OCI-LY3 (cell line): ENCODE measurements around the gene STX16.

Experiments
- H2AFZ ChIP-seq: fragments of 200-600, 300-600 bp; shearing (Covaris generic); 2 replicates; pipeline ENCODE4 v1.6.0; 2014; ENCODE audit warnings: antibody characterized with exemption, low read depth, low read length
- H3K27ac ChIP-seq: fragments of 200-600, 300-600 bp; sonication (generic); 2 replicates; pipeline ENCODE4 v1.5.1; 2014; ENCODE audit warnings: mild to moderate bottlenecking, low read length, moderate library complexity, mixed read lengths
- H3K27me3 ChIP-seq: fragments of 200-600, 300-600 bp; sonication (generic); 2 replicates; pipeline ENCODE4 v1.6.1; 2014; ENCODE audit warnings: low read depth, low read length, mixed read lengths
- H3K36me3 ChIP-seq: fragments of 200-600, 300-600 bp; sonication (generic); replicated peaks from 2 replicates; pipeline ENCODE3; 2014; ENCODE audit warnings: low read depth, low read length, mixed read lengths
- H3K4me1 ChIP-seq: fragments of 300-600, 200-600 bp; sonication (generic); 2 replicates; pipeline ENCODE4 v1.6.1; 2014; ENCODE audit warnings: low read length, mixed read lengths
- H3K4me2 ChIP-seq: fragments of 200-600, 300-600 bp; sonication (generic); 2 replicates; pipeline ENCODE4 v1.6.1; 2014; ENCODE audit warnings: low read length, mixed read lengths
- H3K4me3 ChIP-seq: fragments of 300-600, 200-600 bp; sonication (generic); 2 replicates; pipeline ENCODE4 v1.5.1; 2014; ENCODE audit warnings: antibody characterized with exemption, mild to moderate bottlenecking, low read length, moderate library complexity
- H3K79me2 ChIP-seq: fragments of 300-600, 200-600 bp; shearing (Covaris generic); 2 replicates; pipeline ENCODE4 v1.6.1; 2014; ENCODE audit warnings: mild to moderate bottlenecking, low read length, mixed read lengths
- H3K9ac ChIP-seq: fragments of 300-600, 200-600 bp; shearing (Covaris generic); 2 replicates; pipeline ENCODE4 v1.6.0; 2014; ENCODE audit warnings: mild to moderate bottlenecking, low read length, moderate library complexity
- H3K9me3 ChIP-seq: fragments of 200-600, 300-600 bp; shearing (Covaris generic); 2 replicates; pipeline ENCODE4 v1.6.1; 2014; ENCODE audit warnings: low read length, mixed read lengths; ENCODE audit not compliant: insufficient read depth
- H4K20me1 ChIP-seq: fragments of 200-600, 300-600 bp; sonication (generic); 2 replicates; pipeline ENCODE4 v1.6.1; 2016; ENCODE audit warnings: low read length, mixed read lengths; ENCODE audit not compliant: insufficient read depth
- EZH2phosphoT487 ChIP-seq: fragments of 200-600 bp; shearing (Covaris generic); IDR thresholded peaks from 2 replicates; pipeline ENCODE4 v1.6.1; 2018; ENCODE audit warnings: antibody characterized with exemption, mixed run types, low read depth
- TF ChIP-seq, protein P1 (sequence below): fragments of 200-600, 300-600 bp; sonication (generic); IDR thresholded peaks from 2 replicates; pipeline ENCODE4 v1.5.1; 2014; ENCODE audit warnings: antibody characterized with exemption, low read length, low read depth

STX16 gene

DNA sequence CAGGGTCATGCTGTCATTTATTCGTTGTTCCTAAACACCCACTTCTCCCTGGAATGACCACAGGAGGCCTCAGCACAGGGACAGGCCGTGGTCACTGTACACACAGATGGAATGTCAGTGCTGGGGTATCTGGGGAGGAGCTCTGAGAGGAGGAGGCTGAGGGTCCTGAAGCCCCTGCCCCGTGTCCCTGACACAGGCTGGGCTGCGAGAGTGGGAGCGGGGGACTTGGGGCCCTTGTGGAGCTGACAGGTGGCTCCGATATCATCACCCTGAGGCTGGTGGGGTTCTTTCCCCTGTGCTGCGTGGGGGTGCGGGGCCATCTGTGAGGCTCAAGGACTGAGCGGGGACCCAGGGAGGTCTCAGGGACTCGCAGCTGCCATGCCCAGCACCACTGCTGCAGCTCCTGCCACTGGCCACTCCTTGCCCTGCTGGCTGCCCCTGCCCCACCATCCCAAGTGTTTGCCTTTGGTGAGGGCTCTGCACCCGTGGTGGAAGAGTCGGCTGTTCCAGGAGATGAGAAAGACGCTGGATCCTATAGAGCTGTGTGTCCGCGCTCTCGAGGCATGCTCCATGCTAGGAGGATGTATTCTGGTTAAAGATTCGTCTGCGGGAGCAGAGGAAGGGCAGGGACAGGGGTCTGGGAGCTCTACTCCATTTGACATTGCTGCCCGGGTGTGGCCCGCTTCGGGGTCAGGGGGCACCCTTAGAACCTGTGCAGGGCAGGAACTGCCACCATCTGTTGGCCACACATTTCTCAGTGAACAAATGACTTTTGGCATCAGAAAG, 60.4 kb downstream of the STX16 start:
- TF ChIP-seq, protein P1, sequence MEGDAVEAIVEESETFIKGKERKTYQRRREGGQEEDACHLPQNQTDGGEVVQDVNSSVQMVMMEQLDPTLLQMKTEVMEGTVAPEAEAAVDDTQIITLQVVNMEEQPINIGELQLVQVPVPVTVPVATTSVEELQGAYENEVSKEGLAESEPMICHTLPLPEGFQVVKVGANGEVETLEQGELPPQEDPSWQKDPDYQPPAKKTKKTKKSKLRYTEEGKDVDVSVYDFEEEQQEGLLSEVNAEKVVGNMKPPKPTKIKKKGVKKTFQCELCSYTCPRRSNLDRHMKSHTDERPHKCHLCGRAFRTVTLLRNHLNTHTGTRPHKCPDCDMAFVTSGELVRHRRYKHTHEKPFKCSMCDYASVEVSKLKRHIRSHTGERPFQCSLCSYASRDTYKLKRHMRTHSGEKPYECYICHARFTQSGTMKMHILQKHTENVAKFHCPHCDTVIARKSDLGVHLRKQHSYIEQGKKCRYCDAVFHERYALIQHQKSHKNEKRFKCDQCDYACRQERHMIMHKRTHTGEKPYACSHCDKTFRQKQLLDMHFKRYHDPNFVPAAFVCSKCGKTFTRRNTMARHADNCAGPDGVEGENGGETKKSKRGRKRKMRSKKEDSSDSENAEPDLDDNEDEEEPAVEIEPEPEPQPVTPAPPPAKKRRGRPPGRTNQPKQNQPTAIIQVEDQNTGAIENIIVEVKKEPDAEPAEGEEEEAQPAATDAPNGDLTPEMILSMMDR, result no peak
- no peak for TF ChIP-seq EZH2phosphoT487
- peaks cover 2% of the 10 kb centered on the region for H3K36me3 ChIP-seq
- no peaks in the 10 kb centered on the region for H4K20me1 ChIP-seq
- H3K79me2 ChIP-seq, result no peaks in the 10 kb centered on the region
- H2AFZ ChIP-seq, result no peak overlapping the region
- H3K27ac ChIP-seq, result no peak overlapping the region
- H3K4me3 ChIP-seq, result no peak overlapping the region
- H3K4me1 ChIP-seq, result no peaks in the 10 kb centered on the region
- no peak overlapping the region for H3K4me2 ChIP-seq
- H3K27me3 ChIP-seq, result no peaks in the 10 kb centered on the region
- H3K9me3 ChIP-seq, result no peaks in the 10 kb centered on the region
- no peak overlapping the region for H3K9ac ChIP-seq

DNA sequence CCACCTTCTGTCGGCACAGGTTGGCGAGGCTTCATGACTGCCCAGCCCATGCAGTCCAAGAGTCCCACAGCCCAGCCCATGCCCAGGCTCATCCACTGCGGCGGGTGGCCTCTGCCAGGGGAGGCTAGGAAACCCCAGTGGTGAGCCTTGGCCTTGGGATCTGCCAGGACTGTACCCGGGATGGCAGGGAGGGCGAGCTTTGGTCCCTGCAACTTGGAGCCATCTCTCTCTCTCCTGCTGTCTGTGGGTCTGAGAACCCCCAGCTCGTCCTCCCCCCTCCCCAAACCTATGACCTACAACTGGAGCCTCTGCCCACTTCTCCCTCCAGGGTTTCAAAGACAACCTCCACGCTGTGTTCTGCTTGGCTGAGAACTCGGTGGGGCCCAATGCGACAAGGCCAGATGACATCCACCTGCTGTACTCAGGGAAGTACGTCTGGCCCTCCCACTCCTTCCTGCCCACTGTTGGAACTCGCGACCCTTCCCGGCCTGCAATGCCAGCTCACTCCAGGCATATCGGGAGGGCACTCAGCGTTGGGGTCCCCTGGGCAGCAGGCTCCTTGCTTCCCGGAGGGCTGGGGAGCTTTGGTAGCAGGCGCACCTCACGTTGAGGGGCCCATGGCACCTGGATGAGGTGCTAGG, 61.2 kb downstream of the STX16 start:
- Histone ChIP-seq H3K79me2 (no peaks in the 10 kb centered on the region), H3K4me1 (no peaks in the 10 kb centered on the region), H3K27me3 (no peaks in the 10 kb centered on the region), H3K9me3 (no peaks in the 10 kb centered on the region), H3K36me3 (peaks cover 2% of the 10 kb centered on the region), H2AFZ (no peak overlapping the region), H3K4me3 (no peak overlapping the region), H3K9ac (no peak overlapping the region), H3K4me2 (no peak overlapping the region), H4K20me1 (no peaks in the 10 kb centered on the region), H3K27ac (no peak overlapping the region)
- TF ChIP-seq, protein P1, result no peak
- no peak for TF ChIP-seq EZH2phosphoT487

DNA sequence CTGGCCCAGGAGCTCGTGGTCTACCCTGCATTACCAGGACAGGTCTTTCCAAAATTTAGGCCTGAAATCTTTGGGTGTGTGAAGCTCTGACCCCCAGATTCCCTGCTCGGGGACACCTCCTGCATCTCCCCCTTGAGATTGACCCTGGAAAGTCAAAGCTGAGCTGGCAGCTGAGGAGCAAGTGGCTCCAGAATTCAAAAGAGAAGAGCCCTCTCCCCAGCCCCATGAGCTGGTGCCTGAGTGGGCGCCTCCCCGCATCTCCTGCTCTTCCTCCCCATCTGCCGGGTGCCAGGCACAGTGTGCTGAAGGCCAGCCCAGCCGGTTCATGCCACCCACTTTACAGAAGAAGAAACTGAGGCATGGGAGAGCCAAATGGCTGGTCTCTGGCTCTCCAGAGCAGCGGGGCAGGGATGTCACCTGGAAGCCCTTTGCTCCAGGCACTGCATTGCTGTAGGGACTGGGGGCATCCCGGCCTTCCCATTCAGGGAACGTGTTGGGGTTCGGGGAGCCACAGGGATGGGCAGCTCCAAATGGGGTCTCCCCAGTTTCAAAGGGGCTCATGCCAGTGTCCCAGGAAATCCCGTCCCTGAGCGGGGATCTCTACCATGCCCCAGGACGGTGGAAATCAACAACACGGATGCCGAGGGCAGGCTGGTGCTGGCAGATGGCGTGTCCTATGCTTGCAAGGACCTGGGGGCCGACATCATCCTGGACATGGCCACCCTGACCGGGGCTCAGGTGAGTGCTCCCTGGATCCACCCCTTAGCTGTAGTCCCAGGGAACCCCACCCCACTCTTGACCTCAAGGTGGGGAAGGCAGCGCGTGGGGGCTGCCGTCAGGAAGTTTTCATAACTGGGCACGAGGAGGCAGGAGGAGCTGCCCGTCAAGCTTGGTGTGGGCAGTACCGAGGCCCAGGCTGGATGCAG, 62.0 kb downstream of the STX16 start:
- TF ChIP-seq EZH2phosphoT487, result no peak
- Histone ChIP-seq H3K9me3 (no peaks in the 10 kb centered on the region), H4K20me1 (no peaks in the 10 kb centered on the region), H3K9ac (no peak overlapping the region), H3K36me3 (peaks cover 2% of the 10 kb centered on the region), H3K27me3 (no peaks in the 10 kb centered on the region), H2AFZ (no peak overlapping the region), H3K27ac (no peak overlapping the region), H3K79me2 (no peaks in the 10 kb centered on the region), H3K4me2 (no peak overlapping the region), H3K4me3 (no peak overlapping the region), H3K4me1 (no peaks in the 10 kb centered on the region)

DNA sequence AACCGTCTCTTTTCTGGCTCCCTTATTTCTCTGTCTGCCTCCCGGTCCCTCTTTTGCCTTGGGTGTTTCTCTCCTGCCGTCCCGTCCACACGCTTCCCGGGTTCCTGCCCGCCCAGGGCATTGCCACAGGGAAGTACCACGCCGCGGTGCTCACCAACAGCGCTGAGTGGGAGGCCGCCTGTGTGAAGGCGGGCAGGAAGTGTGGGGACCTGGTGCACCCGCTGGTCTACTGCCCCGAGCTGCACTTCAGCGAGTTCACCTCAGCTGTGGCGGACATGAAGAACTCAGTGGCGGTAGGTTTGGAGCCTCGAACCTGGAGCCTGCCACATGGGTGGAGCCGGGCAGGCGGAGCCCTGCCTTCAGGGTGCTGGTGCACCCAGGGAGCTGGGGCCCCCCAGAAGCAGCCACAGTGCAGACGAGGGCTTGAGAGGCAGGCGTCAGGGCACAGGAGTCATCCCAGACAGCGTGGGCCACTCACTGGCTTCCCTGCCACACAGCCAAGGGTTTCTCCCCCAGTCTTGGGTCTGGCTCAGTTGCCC, 62.8 kb downstream of the STX16 start:
- no peak overlapping the region for H3K9ac ChIP-seq
- no peaks in the 10 kb centered on the region for H4K20me1 ChIP-seq
- no peak overlapping the region for H3K4me3 ChIP-seq
- no peaks in the 10 kb centered on the region for H3K9me3 ChIP-seq
- peaks cover 2% of the 10 kb centered on the region for H3K36me3 ChIP-seq
- H3K4me2 ChIP-seq, result no peak overlapping the region
- no peaks in the 10 kb centered on the region for H3K27me3 ChIP-seq
- TF ChIP-seq, protein P1, result no peak
- no peak for TF ChIP-seq EZH2phosphoT487
- H3K4me1 ChIP-seq, result no peaks in the 10 kb centered on the region
- no peaks in the 10 kb centered on the region for H3K79me2 ChIP-seq
- H3K27ac ChIP-seq, result no peak overlapping the region
- H2AFZ ChIP-seq, result no peak overlapping the region
